Measurements from ENCODE around the gene ERMN. TPM values are rescaled to one million over a fixed set of nuclear protein-coding genes. Genes with fewer than 3 reads are reported as not detected.

ERMN gene
- total RNA-seq, 1 donor from 2014 or later = 0.52 TPM

DNA sequence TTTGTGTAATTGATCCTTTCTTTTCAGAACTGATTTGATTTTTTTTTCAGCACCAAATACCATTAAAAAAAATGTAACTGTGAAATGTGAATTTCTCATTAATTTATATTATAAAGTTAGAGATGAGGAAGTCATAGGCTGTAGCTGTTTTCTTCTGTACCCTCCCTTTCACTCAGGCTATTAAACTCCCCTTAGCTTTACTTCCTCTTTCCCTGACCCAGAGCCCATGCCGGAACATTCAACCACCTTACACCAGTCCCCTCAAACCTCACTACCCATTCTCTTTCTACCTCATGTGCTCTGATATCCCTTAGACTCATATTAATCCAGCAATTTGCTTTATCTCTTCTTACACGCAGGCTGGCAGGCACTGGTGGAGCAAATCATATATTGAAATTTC lies 55.7 kb downstream of the ERMN start:
- Histone ChIP-seq H3K4me1 (ENCODE audit: control insufficient read depth in 3 of 3, insufficient read depth in 3 of 3, low read length in 3 of 3) (no peaks in the 10 kb centered on the region), H3K27me3 (ENCODE audit: control insufficient read depth in 3 of 3, insufficient read depth in 3 of 3, low read length in 3 of 3) (no peaks in the 10 kb centered on the region), H3K4me3 (ENCODE audit: low read length in 3 of 3) (no peak overlapping the region), H3K36me3 (ENCODE audit: control insufficient read depth in 3 of 3, insufficient read depth in 3 of 3, low read length in 3 of 3) (no peaks in the 10 kb centered on the region), H3K27ac (ENCODE audit: low read depth, low read length) (no peak overlapping the region), H3K9ac (ENCODE audit: low read depth in 1 of 3, low read length in 3 of 3) (no peak overlapping the region), H3K9me3 (ENCODE audit: control insufficient read depth in 3 of 3, low read length in 3 of 3) (no peaks in the 10 kb centered on the region)

GRCh38 chr2:157269060-157269459 lies 56.6 kb downstream of the ERMN start:
- Histone ChIP-seq H3K4me1 (ENCODE audit: control insufficient read depth in 3 of 3, insufficient read depth in 3 of 3, low read length in 3 of 3) (no peaks in the 10 kb centered on the region), H3K27me3 (ENCODE audit: control insufficient read depth in 3 of 3, insufficient read depth in 3 of 3, low read length in 3 of 3) (no peaks in the 10 kb centered on the region), H3K9ac (ENCODE audit: low read depth in 1 of 3, low read length in 3 of 3) (no peak overlapping the region), H3K4me3 (ENCODE audit: low read length in 3 of 3) (no peak overlapping the region), H3K27ac (ENCODE audit: low read depth, low read length) (no peak overlapping the region), H3K36me3 (ENCODE audit: control insufficient read depth in 3 of 3, insufficient read depth in 3 of 3, low read length in 3 of 3) (no peaks in the 10 kb centered on the region), H3K9me3 (ENCODE audit: control insufficient read depth in 3 of 3, low read length in 3 of 3) (no peaks in the 10 kb centered on the region)

Other genes starting within 250 kb of the ERMN start
- 3.1 TPM for gene GALNT5, start 68.1 kb downstream of the ERMN start, total RNA-seq
- 1.0 TPM for gene CYTIP, start 118.3 kb upstream of the ERMN start, total RNA-seq

All from skeletal muscle tissue (tissue), 4 donors.